Upper lobe of right lung (tissue), 1 donor: ENCODE data around the gene OSBP2. TPM values are rescaled to one million over a fixed set of nuclear protein-coding genes. Genes with fewer than 3 reads are reported as not detected.

Experiments
- ATAC-seq: fragments of 200-7000 bp; cut with Tn5 transposase; one replicate; pipeline ENCODE4 v1.9.1; 2020; ENCODE audit warnings: mild to moderate bottlenecking, moderate library complexity
- DNase-seq: peaks from one replicate; pipeline ENCODE4 v3.0.0-alpha.2; 2020
- H3K27ac ChIP-seq: fragments of 200-600 bp; one replicate; pipeline ENCODE4 v1.8.0; 2022
- H3K27me3 ChIP-seq: fragments of 200-600 bp; one replicate; pipeline ENCODE4 v1.8.0; 2022; ENCODE audit warnings: mild to moderate bottlenecking
- H3K36me3 ChIP-seq: fragments of 200-600 bp; one replicate; pipeline ENCODE4 v1.8.0; 2022
- H3K4me1 ChIP-seq: fragments of 200-600 bp; one replicate; pipeline ENCODE4 v1.8.0; 2022
- H3K4me3 ChIP-seq: fragments of 200-600 bp; one replicate; pipeline ENCODE4 v1.8.0; 2022; ENCODE audit warnings: mild to moderate bottlenecking
- H3K9me3 ChIP-seq: fragments of 200-600 bp; one replicate; pipeline ENCODE4 v1.8.0; 2022
- intact Hi-C: fragments of 100-400 bp; cut with DNase I; formaldehyde crosslinking; loops from one replicate; pipeline ENCODE4 v1.11.0; 2022
- total RNA-seq: library from RNA; stranded (reverse); fragmentation: NEBNext Ultra II Directional; extraction: Animal tissue kit (Norgen Biotek cat#: 25700); gene quantifications from one replicate; pipeline ENCODE4 v1.2.1, GENCODE V29; 2021
- TF ChIP-seq, protein P1 (sequence below): fragments of 200-600 bp; IDR thresholded peaks from one replicate; pipeline ENCODE4 v1.8.0; 2022; ENCODE audit warnings: antibody characterized with exemption
- donor health status: DM: no; HTN: yes; CAD: no; lungs with severe emphysema.

Gene OSBP2
- total RNA-seq, 1 donor from 2014 or later = 6.0 TPM

DNA sequence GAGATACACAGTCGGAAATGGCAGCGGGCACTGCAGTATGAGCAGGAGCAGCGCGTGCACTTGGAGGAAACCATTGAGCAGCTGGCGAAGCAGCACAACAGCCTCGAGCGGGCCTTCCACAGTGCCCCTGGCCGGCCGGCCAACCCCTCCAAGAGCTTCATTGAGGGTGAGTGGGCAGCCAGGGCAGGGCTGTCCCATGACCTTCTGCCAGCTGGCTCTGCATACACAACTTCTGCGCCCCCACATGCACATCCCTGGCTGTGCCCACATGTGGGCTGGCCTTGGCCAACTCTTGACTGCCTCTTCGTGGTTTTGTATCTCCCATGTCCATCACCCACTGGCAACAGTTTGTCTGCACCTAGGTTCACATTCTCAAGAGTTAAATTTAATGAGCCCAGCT is 192.8 kb downstream of the OSBP2 start:
- Histone ChIP-seq H3K36me3 (no peaks in the 10 kb centered on the region), H3K9me3 (no peaks in the 10 kb centered on the region), H3K4me1 (no peaks in the 10 kb centered on the region), H3K27ac (no peak overlapping the region), H3K4me3 (no peak overlapping the region), H3K27me3 (no peaks in the 10 kb centered on the region)
- intact Hi-C loops = loop anchor here (10.0 kb wide), 1 partner anchor 123 kb away; no protein-coding TSS in a partner anchor
- peak; percentile 35 for DNase-seq
- TF ChIP-seq, protein P1, sequence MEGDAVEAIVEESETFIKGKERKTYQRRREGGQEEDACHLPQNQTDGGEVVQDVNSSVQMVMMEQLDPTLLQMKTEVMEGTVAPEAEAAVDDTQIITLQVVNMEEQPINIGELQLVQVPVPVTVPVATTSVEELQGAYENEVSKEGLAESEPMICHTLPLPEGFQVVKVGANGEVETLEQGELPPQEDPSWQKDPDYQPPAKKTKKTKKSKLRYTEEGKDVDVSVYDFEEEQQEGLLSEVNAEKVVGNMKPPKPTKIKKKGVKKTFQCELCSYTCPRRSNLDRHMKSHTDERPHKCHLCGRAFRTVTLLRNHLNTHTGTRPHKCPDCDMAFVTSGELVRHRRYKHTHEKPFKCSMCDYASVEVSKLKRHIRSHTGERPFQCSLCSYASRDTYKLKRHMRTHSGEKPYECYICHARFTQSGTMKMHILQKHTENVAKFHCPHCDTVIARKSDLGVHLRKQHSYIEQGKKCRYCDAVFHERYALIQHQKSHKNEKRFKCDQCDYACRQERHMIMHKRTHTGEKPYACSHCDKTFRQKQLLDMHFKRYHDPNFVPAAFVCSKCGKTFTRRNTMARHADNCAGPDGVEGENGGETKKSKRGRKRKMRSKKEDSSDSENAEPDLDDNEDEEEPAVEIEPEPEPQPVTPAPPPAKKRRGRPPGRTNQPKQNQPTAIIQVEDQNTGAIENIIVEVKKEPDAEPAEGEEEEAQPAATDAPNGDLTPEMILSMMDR = no peak
- ATAC-seq = no peak

DNA sequence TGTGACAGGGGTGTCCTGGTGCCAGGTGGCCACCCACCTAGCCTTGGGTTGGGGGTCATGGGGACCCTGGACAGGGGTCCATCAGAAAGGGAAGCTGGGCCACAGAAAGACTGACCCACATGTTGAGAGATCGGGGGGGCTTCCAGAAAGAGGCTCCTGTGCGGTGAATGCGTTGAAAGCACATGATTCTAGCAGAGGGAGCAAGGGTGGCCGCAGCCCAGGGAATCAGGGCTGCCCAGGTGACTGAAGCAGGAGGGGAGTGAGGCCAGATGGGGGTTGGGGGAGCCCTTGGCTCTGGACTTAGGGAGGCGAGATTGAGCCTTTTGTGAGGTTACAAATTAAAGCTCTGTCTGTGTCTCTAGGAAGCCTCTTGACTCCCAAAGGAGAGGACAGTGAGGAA is 193.2 kb downstream of the OSBP2 start:
- Histone ChIP-seq H3K36me3 (no peaks in the 10 kb centered on the region), H3K9me3 (no peaks in the 10 kb centered on the region), H3K4me3 (no peak overlapping the region), H3K27ac (no peak overlapping the region), H3K4me1 (no peaks in the 10 kb centered on the region), H3K27me3 (no peaks in the 10 kb centered on the region)
- DNase-seq = peak; percentile 44
- TF ChIP-seq, protein P1 = no peak
- no peak for ATAC-seq
- intact Hi-C loops = loop anchor here (10.0 kb wide), 1 partner anchor 123 kb away; no protein-coding TSS in a partner anchor

DNA sequence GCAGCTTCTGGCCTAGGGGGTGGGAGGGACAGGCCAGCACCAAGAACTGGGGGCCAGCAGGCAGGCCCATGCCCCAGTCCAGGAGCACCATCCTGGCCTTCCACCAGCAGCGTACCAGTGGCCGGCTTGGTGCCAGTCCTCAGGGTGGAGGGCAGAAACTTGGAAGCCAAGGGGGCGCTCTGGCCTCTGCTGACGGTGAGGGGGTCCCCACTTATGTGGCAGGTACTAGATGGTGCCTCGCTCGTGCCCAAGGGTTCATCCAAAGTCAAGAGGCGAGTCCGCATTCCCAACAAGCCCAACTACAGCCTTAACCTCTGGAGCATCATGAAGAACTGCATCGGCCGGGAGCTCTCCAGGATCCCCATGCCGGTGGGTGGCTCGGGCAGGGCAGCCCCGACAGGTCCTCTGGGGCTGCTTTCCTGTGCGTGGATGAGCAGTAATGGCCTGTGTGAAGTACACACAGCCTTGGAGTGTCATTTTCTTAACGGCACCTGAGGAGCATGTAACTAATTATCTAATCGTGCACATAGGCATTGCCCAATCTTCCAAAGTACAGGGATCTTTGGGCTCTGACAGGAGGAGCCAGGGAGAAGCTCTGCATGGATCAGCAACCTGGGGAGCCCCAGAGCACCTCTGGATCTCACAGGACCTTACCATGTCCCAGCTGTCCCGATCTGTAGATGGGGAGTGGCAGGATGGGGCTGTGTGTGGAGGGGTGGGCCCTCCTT is 194.8 kb downstream of the OSBP2 start:
- H3K27ac ChIP-seq = no peak overlapping the region
- H3K4me1 ChIP-seq = no peaks in the 10 kb centered on the region
- intact Hi-C loops = loop anchor here (10.0 kb wide), 1 partner anchor 125 kb away; no protein-coding TSS in a partner anchor
- DNase-seq (peak; percentile 39), ATAC-seq (no peak)
- TF ChIP-seq, protein P1 = no peak
- H3K36me3 ChIP-seq = no peaks in the 10 kb centered on the region
- no peaks in the 10 kb centered on the region for H3K9me3 ChIP-seq
- no peak overlapping the region for H3K4me3 ChIP-seq
- no peaks in the 10 kb centered on the region for H3K27me3 ChIP-seq

DNA sequence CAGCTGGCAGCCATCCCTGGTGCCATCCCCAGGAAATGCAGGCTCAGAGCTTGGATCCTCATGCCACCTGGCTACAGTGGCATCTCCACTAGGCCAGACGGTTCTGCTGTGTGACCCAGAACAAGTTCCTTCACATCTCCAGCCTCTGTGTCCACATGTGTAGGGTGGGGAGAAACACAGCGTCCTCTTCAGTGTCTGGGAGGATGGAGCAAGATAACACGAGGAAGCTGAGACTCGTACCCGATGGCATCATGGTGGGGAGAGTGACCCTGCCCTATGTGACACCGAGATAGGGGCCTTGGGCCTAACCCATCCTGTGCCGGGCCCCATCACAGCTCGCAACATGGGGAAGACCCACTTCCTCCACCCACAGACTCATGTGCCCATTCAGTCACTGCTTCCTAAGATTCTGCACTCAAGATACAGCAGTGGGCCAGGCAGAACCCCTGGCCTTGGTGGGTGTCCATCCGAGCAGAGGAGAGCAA is 195.4 kb downstream of the OSBP2 start:
- DNase-seq = peak; percentile 41
- TF ChIP-seq, protein P1 = no peak
- no peaks in the 10 kb centered on the region for H3K4me1 ChIP-seq

DNA sequence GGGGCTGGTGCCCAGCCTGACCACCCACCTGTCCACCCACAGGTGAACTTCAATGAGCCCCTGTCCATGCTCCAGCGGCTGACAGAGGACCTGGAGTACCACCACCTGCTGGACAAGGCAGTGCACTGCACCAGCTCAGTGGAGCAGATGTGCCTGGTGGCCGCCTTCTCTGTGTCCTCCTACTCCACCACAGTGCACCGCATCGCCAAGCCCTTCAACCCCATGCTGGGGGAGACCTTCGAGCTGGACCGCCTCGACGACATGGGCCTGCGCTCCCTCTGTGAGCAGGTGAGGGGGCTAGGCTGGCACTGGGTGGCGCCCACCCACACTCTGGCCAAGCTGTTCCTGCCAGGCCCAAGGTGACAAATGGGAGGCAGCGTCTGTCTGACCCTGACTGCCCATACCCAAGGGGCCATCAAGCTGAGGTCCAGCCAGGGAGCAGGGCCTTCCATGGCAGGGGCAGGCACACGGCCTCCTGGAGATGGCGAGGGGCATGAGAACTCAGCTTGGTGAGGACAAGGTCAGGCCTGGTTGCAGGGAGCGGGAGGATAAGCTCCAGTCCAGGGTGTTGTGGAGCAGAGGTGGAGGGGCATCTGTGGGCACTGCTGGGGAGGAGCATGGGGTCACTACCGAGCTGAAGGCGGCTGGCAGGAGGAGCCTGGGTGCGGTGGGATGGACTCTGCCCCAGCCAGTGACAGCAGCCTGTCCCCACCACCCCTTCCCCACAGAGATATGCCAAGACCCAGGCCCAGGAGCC is 196.2 kb downstream of the OSBP2 start:
- peak; percentile 66 for DNase-seq
- intact Hi-C loops = no loop called here
- H3K27me3 ChIP-seq = no peaks in the 10 kb centered on the region
- ATAC-seq = peak; percentile 75
- no peaks in the 10 kb centered on the region for H3K4me1 ChIP-seq
- H3K27ac ChIP-seq = no peak overlapping the region
- H3K4me3 ChIP-seq = no peak overlapping the region
- TF ChIP-seq, protein P1 = peak; percentile 67
- no peaks in the 10 kb centered on the region for H3K36me3 ChIP-seq
- no peaks in the 10 kb centered on the region for H3K9me3 ChIP-seq

More for the DNA sequence above, 195.4 kb downstream of the OSBP2 start:
- H3K36me3 ChIP-seq = no peaks in the 10 kb centered on the region
- H3K9me3 ChIP-seq = no peaks in the 10 kb centered on the region
- H3K27me3 ChIP-seq = no peaks in the 10 kb centered on the region
- no peak overlapping the region for H3K4me3 ChIP-seq
- intact Hi-C loops = loop anchor here (10.0 kb wide), 1 partner anchor 125 kb away; no protein-coding TSS in a partner anchor
- ATAC-seq = no peak
- no peak overlapping the region for H3K27ac ChIP-seq
